D721Med (cell line): ENCODE measurements around the gene ARHGDIA.
"Not testable (repeated sequence)": the region's sequence is repeated elsewhere in the genome, so short reads cannot be mapped to it uniquely, and the experiment has no call there.

ENCODE experiments used
- DNase-seq: peaks from one replicate; pipeline ENCODE4 v3.0.0; 2011; ENCODE audit warnings: low spot score; ENCODE audit not compliant: insufficient read length
- FAIRE-seq: peaks from 2 replicates; lab custom pipeline; 2011; peaks lifted over from hg19 to GRCh38; lab: Jason Lieb, UNC
- CTCF ChIP-seq: IDR thresholded peaks from 2 replicates; pipeline ENCODE4 v1.5.1; 2012; ENCODE audit warnings: mild to moderate bottlenecking, control low read depth; ENCODE audit not compliant: insufficient read depth; ENCODE audit errors: missing control alignments

Gene ARHGDIA

DNA sequence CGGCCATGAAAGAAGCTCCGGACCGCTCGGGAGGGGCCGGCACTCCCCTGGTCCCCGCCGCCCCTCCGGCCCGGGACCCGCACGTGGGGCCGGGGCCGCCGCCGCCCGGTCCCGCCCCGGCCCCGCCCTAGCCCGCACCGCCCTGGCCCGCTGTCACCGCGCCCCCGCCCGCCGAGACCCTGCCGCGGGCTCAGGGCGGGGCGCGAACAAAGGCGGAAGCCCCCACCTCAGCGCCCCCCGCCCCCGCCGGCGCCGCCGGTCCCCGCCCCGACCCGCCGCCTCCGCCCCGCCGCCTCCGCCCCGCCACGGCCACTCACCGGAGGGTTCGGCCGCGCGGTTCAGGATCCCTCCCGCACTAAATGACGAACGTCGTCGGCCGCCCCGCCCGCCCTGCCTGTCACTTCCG, at the start of gene ARHGDIA:
Gene ARHGDIA (minus strand): TSS at position 357 of the 406 bp plus-strand sequence. CDS start 1,407 bp downstream, outside the sequence.
- TF ChIP-seq CTCF: no peak
- DNase-seq (no peak), FAIRE-seq (no peak)

- no peak for FAIRE-seq
- TF ChIP-seq CTCF: no peak
- DNase-seq: no peak
Observed at GRCh38 chr17:81918832-81919545, 47.9 kb upstream of the ARHGDIA start.

- not testable (repeated sequence) for FAIRE-seq
Observed at GRCh38 chr17:81918333-81918669, 47.2 kb upstream of the ARHGDIA start.

DNA sequence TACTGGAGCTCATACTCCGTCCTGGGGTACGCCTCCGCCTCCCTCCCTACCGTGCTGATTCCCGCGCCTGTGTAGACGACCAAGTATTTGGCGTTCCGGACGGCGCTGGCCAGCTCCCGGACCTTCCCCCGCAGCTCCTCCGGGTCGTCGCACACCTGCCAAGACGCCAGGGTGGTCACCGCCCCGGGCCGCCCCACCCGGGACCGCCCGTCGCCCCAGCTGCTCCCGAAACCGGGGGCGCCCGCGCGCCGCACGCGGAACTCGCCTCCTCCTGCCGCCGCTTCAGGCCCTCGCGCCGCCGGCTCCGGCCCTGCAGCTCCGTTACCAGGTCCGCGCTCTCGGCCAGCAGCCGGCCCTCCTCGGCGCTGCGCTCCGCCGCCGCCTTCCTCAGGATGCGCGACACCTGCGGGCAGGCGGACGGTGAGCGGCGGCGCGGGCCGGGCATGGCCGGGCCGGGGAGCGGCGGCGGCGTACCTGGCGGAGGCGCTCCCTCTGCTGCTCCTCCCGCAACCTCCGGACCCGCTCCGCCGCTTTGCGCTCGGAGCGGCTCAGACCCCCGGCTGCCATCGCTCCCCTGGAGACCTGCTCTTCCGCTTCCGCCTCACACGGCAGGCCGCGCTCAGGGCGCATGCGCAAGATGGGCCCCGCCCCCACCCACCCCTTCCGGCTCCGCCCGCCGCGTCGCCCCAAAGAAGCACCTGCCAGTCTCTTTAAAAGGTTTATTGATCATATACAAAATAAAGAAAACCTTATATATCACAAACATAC, 46.6 kb upstream of the ARHGDIA start, which contains the start of gene SIRT7:
Gene SIRT7 (minus strand): TSS at position 612 of the 768 bp plus-strand sequence. CDS start 45 bp downstream, at position 567.
- DNase-seq (peak; percentile 100), FAIRE-seq (no peak)

More at GRCh38 chr17:81918333-81918669, 47.2 kb upstream of the ARHGDIA start:
- DNase-seq: not testable (repeated sequence)

GRCh38 chr17:81916234-81917001, 45.3 kb upstream of the ARHGDIA start:
- DNase-seq: no peak
- TF ChIP-seq CTCF: no peak
- FAIRE-seq: no peak

More for the DNA sequence above, 46.6 kb upstream of the ARHGDIA start, which contains the start of gene SIRT7:
- no peak for TF ChIP-seq CTCF

DNA sequence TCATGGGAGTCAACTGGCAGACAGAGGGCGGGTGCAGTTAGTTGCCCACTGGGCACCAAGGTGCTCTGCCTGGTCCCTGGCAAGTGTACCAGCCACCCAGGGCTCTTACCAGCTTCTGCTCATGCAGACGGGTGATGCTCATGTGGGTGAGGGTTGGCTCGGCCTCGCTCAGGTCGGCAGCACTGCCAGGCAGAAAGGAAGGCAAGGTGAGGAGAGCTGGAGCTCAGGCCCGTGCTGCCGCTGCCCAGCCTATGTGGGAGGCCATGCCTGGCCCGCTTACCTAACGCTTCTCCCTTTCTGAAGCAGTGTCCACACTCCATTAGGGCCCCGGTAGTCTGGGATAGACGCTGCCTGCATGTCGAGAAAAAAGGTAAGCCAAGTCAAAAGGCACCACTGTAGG, 44.2 kb upstream of the ARHGDIA start:
- DNase-seq: no peak
- no peak for FAIRE-seq
- no peak for TF ChIP-seq CTCF
